Heart left ventricle (tissue), 16 donors: ENCODE measurements around the gene NAALADL2. TPM values are rescaled to one million over a fixed set of nuclear protein-coding genes. Genes with fewer than 3 reads are reported as not detected.
"Not testable (repeated sequence)": the region's sequence is repeated elsewhere in the genome, so short reads cannot be mapped to it uniquely, and the experiment has no call there.

Source experiments
- ATAC-seq, 4 donors: fragments of 200-7000 bp; cut with Tn5 transposase; one replicate each; pipeline ENCODE4 v1.9.1; 2020 to 2022; ENCODE audit warnings: moderate library complexity in 4 of 4, mild to moderate bottlenecking in 3 of 4, moderate number of reproducible peaks in 1 of 4
- DNase-seq, 5 donors: peaks; one replicate each; pipeline ENCODE4 v3.0.0-alpha.2; 2020
- H3K27ac ChIP-seq, 12 donors: fragments of 200-600 bp; sonication (generic) in 4 of 12; one replicate each; pipeline versions ENCODE4 v1.5.0 to v1.8.0; 2016 to 2022; ENCODE audit warnings: mild to moderate bottlenecking in 2 of 12
- H3K27me3 ChIP-seq, 9 donors: fragments of 200-600 bp; sonication (generic) in 2 of 9; one replicate each; pipeline versions ENCODE4 v1.5.1 to v1.8.0; 2016 to 2022; ENCODE audit warnings: mild to moderate bottlenecking in 3 of 9
- H3K36me3 ChIP-seq, 9 donors: fragments of 200-600 bp; sonication (generic) in 2 of 9; one replicate each; pipeline versions ENCODE4 v1.5.0 to v1.8.0; 2018 to 2022; ENCODE audit warnings: mild to moderate bottlenecking in 2 of 9
- H3K4me1 ChIP-seq, 12 donors: fragments of 200-600 bp; sonication (generic) in 4 of 12; one replicate each; pipeline versions ENCODE4 v1.5.0 to v1.8.0; 2016 to 2022; ENCODE audit warnings: mild to moderate bottlenecking in 3 of 12
- H3K4me3 ChIP-seq, 12 donors: fragments of 200-600 bp; sonication (generic) in 4 of 12; one replicate each; pipeline versions ENCODE4 v1.5.0 to v1.8.0; 2017 to 2022; ENCODE audit warnings: mild to moderate bottlenecking in 9 of 12, moderate library complexity in 4 of 12
- H3K9me3 ChIP-seq, 12 donors: fragments of 200-600 bp; sonication (generic) in 4 of 12; one replicate each; pipeline versions ENCODE4 v1.5.0 to v1.8.0; 2016 to 2022; ENCODE audit warnings: mild to moderate bottlenecking in 1 of 12
- POLR2A ChIP-seq, 2 donors: fragments of 450-650 bp; IDR thresholded peaks; one replicate each; pipeline ENCODE4 v1.6.1; 2017; ENCODE audit warnings: antibody characterized with exemption in 2 of 2, mild to moderate bottlenecking in 2 of 2, moderate library complexity in 2 of 2
- WGBS, 4 donors: extraction: QIAGEN DNeasy Blood & Tissue Kit in 2 of 4; methylation state at CpG; one replicate each; pipeline versions ENCODE4 v1.1.5 to v1.1.7; 2013 to 2018; 5-methylcytosine and 5-hydroxymethylcytosine counted together
- intact Hi-C, 10 donors: fragments of 100-400 bp; cut with DNase I; formaldehyde crosslinking; loops; one replicate each; pipeline versions ENCODE4 v1.11.1 to v1.14.2; 2022
- polyA plus RNA-seq, 2 donors: library from polyadenylated mRNA; stranded (reverse); fragments of 200-250 nt; gene quantifications; one replicate each; pipeline ENCODE4 v1.2.3, GENCODE V29; 2013
- total RNA-seq, 9 donors: library from RNA; depleted of rRNA in 2 of 9; stranded (reverse); fragments of >200 nt in 2 of 9; fragmentation: NEBNext Ultra II Directional in 3 of 9; extraction: Animal tissue kit (Norgen Biotek cat#: 25700) in 3 of 9; gene quantifications; one replicate each; pipeline versions ENCODE4 v1.1.0 to v1.2.4, GENCODE V29; 2016 to 2023
- TF ChIP-seq, protein P1 (sequence below), 12 donors: fragments of 200-600 bp; sonication (generic) in 4 of 12; IDR thresholded peaks; one replicate each; pipeline versions ENCODE4 v1.5.0 to v1.8.0; 2018 to 2022; ENCODE audit warnings: antibody characterized with exemption in 12 of 12, mild to moderate bottlenecking in 5 of 12
- donor health status: ischemic (EF 13 %, LVEDD 7.1; RV severe dilation, severe dysfunction).
- donor health status: healthy with polysubstance abuse.
- donor health status: DM: no; HTN: yes; CAD: no.
- donor health status: DM: no; HTN: no; CAD: no.
- donor health status: ischemic (EF 25% LVEDD 6.9; RV normal size, moderate dysfunction).
- donor health status: ischemic (EF 25% LVEDD 5.7; RV mildly dilated, moderate dysfunction).
- donor health status: healthy.
- donor health status: DM: yes; HTN: yes; CAD: no.
- donor health status: ischemic (EF 35%, LVEDD 5.7; RV mildly dilated, moderate dysfunction).
- donor health status: nonischemic (EF 11% LVEDD 7.7; RV severe dilation, severe dysfunction).
- donor health status: DM: yes; HTN: yes; CAD: no.
- donor health status: PGD.
- donor health status: ischemic (EF 29% LVEDD 5.4; RV normal size, mild dysfunction).
- donor health status: nonischemic (EF 23%, LVEDD 6.1; RV moderate dilation, normal function).

Gene NAALADL2
- total and polyA plus RNA-seq, 11 donors: 0.23 to 8.5 (median 3.0) TPM

- DNase-seq (no peak), ATAC-seq (no peak)
- H3K36me3 ChIP-seq: no peaks in the 10 kb centered on the region
- no peak overlapping the region for H3K4me3 ChIP-seq
- intact Hi-C loops: no loop called here
- H3K4me1 ChIP-seq: no peaks in the 10 kb centered on the region
- H3K9me3 ChIP-seq: no peaks in the 10 kb centered on the region
- 86 to 97% (median 90%) methylated on average over 1 of the region's 1 CpG for WGBS, 4 donors
- TF ChIP-seq POLR2A (IDR thresholded peaks at IDR 0.05): no peak
- TF ChIP-seq, protein P1, sequence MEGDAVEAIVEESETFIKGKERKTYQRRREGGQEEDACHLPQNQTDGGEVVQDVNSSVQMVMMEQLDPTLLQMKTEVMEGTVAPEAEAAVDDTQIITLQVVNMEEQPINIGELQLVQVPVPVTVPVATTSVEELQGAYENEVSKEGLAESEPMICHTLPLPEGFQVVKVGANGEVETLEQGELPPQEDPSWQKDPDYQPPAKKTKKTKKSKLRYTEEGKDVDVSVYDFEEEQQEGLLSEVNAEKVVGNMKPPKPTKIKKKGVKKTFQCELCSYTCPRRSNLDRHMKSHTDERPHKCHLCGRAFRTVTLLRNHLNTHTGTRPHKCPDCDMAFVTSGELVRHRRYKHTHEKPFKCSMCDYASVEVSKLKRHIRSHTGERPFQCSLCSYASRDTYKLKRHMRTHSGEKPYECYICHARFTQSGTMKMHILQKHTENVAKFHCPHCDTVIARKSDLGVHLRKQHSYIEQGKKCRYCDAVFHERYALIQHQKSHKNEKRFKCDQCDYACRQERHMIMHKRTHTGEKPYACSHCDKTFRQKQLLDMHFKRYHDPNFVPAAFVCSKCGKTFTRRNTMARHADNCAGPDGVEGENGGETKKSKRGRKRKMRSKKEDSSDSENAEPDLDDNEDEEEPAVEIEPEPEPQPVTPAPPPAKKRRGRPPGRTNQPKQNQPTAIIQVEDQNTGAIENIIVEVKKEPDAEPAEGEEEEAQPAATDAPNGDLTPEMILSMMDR (IDR thresholded peaks at IDR 0.05): no peak
- no peak overlapping the region for H3K27ac ChIP-seq
- H3K27me3 ChIP-seq: no peaks in the 10 kb centered on the region
Measured at GRCh38 chr3:175417426-175417825, 558.3 kb downstream of the NAALADL2 start.

DNA sequence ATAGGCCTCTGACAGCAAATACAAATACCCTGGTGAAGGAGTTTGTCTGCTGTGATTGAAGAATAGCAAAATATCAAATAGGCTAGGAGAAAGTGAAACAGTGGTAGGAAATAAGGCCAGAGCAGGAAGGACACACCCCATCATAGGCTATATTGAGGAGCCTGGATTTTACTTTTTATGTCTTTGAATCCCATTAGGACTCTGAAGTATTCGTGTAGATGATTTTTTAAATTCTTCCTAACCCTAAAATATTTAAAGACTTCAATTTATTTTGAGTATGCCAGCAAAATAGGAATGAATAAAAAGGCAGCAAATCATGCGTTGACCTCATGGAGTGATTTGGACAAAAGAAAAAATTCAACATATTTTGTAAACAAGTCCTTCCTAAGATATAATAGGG is 562.8 kb downstream of the NAALADL2 start:
- no peaks in the 10 kb centered on the region for H3K27me3 ChIP-seq
- TF ChIP-seq POLR2A (IDR thresholded peaks at IDR 0.05): no peak
- TF ChIP-seq, protein P1 (IDR thresholded peaks at IDR 0.05): no peak
- intact Hi-C loops: no loop called here
- no peak overlapping the region for H3K27ac ChIP-seq
- no peak overlapping the region for H3K4me3 ChIP-seq
- no peak for ATAC-seq
- no peak for DNase-seq
- H3K4me1 ChIP-seq: no peaks in the 10 kb centered on the region
- 58 to 74% (median 68%) methylated on average over 2 of the region's 2 CpGs for WGBS, 4 donors
- H3K9me3 ChIP-seq: no peaks in the 10 kb centered on the region
- H3K36me3 ChIP-seq: no peaks in the 10 kb centered on the region

- DNase-seq (no peak), ATAC-seq (no peak)
- Histone ChIP-seq H3K4me1 (no peaks in the 10 kb centered on the region), H3K27me3 (no peaks in the 10 kb centered on the region), H3K4me3 (no peak overlapping the region), H3K36me3 (no peaks in the 10 kb centered on the region), H3K9me3 (no peaks in the 10 kb centered on the region), H3K27ac (no peak overlapping the region)
- intact Hi-C loops: no loop called here
- no peak for TF ChIP-seq POLR2A (IDR thresholded peaks at IDR 0.05)
- TF ChIP-seq, protein P1 (IDR thresholded peaks at IDR 0.05): no peak
- 77 to 86% (median 82%) methylated on average over 2 of the region's 2 CpGs for WGBS, 4 donors
Measured at GRCh38 chr3:175422744-175423143, 563.6 kb downstream of the NAALADL2 start.

DNA sequence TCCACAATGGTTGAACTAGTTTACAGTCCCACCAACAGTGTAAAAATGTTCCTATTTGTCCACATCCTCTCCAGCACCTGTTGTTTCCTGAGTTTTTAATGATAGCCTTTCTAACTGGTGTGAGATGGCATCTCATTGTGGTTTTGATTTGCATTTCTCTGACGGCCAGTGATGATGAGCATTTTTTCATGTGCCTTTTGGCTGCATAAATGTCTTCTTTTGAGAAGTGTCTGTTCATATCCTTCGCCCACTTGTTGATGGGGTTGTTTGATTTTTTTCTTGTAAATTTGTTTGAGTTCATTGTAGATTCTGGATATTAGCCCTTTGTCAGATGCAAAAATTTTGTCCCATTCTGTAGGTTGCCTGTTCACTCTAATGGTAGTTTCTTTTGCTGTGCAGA is 564.7 kb downstream of the NAALADL2 start:
- H3K9me3 ChIP-seq, H3K4me1 ChIP-seq, intact Hi-C loops, H3K4me3 ChIP-seq, H3K27ac ChIP-seq, H3K36me3 ChIP-seq, H3K27me3 ChIP-seq, ATAC-seq, DNase-seq: not testable (repeated sequence)
- WGBS, 4 donors: 82 to 93% (median 88%) methylated on average over 2 of the region's 2 CpGs

DNA sequence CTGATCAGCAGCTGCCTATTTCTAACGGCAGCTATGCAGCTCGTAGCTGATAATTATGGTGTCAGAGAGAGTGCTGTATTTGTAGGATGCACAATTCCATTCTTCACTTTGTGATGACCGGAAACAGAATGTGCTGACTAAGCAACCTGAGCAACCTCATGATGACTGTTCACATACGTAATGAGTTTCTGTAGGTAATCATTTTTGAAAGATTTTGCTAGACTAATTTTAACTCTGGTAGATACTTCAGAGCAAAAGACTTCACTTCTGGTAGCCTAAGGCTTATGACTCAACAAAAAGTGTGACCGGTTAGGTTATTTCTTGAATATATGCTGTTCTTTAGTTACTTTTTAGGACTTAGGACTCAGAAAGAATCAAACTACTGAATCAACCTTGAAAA is 567.7 kb downstream of the NAALADL2 start:
- no peaks in the 10 kb centered on the region for H3K4me1 ChIP-seq
- no peak overlapping the region for H3K4me3 ChIP-seq
- TF ChIP-seq, protein P1 (IDR thresholded peaks at IDR 0.05): no peak
- TF ChIP-seq POLR2A (IDR thresholded peaks at IDR 0.05): no peak
- ATAC-seq: no peak
- intact Hi-C loops: no loop called here
- DNase-seq: no peak
- 74 to 85% (median 75%) methylated on average over 5 of the region's 5 CpGs for WGBS, 4 donors
- H3K27me3 ChIP-seq: no peaks in the 10 kb centered on the region
- no peak overlapping the region for H3K27ac ChIP-seq
- no peaks in the 10 kb centered on the region for H3K36me3 ChIP-seq
- H3K9me3 ChIP-seq: no peaks in the 10 kb centered on the region
